ENCODE data around the gene MAP1LC3B2.

DNA sequence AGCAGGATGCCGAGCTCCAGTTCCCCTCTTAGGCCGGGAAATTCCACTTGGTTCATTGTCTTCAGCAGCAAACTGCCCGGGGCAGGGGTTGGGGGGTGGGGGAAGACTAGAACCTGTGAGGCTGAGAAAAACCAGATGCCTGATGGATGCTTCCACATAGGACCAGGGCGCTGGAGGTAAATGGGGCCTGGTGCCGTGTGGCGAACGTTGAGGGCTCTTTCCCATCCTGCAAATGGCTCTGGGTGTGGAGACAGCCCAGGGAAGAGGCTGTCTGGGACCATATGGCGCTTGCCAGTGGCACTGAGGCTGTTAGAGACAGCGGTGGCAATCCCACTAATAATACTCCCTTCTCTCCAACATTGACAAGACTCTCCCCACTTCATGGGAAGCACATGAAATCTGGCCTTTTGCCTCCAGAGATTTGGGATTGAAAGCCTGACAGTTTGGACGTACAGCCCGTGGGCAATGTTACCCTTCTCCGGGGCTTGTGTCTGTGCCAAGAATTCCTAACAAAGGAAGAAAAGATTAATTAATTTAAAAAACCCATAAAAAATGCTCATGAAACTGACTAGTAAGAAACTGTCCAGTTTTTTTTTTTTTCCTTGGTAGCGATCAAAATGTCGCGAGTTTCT is 44.5 kb downstream of the MAP1LC3B2 start:
- no peak for TF ChIP-seq POLR2A (IDR thresholded peaks at IDR 0.05; ENCODE audit: extremely low read depth, insufficient read length)
- TF ChIP-seq, protein P1, sequence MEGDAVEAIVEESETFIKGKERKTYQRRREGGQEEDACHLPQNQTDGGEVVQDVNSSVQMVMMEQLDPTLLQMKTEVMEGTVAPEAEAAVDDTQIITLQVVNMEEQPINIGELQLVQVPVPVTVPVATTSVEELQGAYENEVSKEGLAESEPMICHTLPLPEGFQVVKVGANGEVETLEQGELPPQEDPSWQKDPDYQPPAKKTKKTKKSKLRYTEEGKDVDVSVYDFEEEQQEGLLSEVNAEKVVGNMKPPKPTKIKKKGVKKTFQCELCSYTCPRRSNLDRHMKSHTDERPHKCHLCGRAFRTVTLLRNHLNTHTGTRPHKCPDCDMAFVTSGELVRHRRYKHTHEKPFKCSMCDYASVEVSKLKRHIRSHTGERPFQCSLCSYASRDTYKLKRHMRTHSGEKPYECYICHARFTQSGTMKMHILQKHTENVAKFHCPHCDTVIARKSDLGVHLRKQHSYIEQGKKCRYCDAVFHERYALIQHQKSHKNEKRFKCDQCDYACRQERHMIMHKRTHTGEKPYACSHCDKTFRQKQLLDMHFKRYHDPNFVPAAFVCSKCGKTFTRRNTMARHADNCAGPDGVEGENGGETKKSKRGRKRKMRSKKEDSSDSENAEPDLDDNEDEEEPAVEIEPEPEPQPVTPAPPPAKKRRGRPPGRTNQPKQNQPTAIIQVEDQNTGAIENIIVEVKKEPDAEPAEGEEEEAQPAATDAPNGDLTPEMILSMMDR (IDR thresholded peaks at IDR 0.05; ENCODE audit: low read depth, low read length), result no peak
- TF ChIP-seq, protein P2, sequence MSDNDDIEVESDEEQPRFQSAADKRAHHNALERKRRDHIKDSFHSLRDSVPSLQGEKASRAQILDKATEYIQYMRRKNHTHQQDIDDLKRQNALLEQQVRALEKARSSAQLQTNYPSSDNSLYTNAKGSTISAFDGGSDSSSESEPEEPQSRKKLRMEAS (IDR thresholded peaks at IDR 0.05; ENCODE audit: low read depth, low read length), result no peak
